Keratinocyte (primary cell): ENCODE results near the gene NDUFA12.

Source experiments
- CTCF ChIP-seq, 3 experiments: IDR thresholded peaks in 1 of 3; conservative IDR thresholded peaks in 1 of 3; optimal IDR thresholded peaks in 1 of 3; 2 replicates in 2 of 3; 3 replicates in 1 of 3; pipeline versions ENCODE3 to v1.5.1; 2011; ENCODE audit warnings: low read length in 3 of 3, mild to moderate bottlenecking in 3 of 3, moderate library complexity in 2 of 3, control low read depth in 1 of 3, inconsistent platforms in 1 of 3; ENCODE audit not compliant: insufficient read depth in 2 of 3; ENCODE audit errors: extremely low read depth in 1 of 3
- EZH2 ChIP-seq: IDR thresholded peaks from one replicate; pipeline ENCODE4 v1.6.1; 2012; ENCODE audit warnings: inconsistent platforms, mild to moderate bottlenecking, low read length, moderate library complexity

DNA sequence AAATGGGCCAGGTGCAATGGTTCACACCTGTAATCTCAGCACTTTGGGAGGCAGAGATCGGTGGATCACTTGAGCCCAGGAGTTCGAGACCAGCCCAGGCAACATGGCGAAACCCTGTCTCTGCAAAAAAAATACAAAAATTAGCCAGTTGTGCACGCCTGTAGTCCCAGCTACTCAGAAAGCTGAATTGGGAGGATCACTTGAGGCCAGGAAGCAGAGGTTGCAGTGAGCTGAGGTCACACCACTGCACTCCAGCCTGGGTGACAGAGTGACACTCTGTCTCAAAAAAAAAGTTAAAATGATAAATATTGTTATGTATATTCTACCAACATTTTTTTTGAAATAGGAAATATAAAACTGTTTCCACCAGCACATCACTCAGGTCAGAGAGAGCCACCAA, 64.9 kb downstream of the NDUFA12 start:
- no peak for TF ChIP-seq CTCF (optimal IDR thresholded peaks at IDR 0.05 in 1 of 3, IDR thresholded peaks at IDR 0.05 in 1 of 3, conservative IDR thresholded peaks at IDR 0.05 in 1 of 3; ENCODE audit: extremely low read depth in 1 of 3, insufficient read depth in 2 of 3, low read length in 3 of 3)
- TF ChIP-seq EZH2: no peak
